ENCODE data around the gene CDC45.
"Not testable (repeated sequence)": the region's sequence is repeated elsewhere in the genome, so short reads cannot be mapped to it uniquely, and the experiment has no call there.

CDC45 gene

DNA sequence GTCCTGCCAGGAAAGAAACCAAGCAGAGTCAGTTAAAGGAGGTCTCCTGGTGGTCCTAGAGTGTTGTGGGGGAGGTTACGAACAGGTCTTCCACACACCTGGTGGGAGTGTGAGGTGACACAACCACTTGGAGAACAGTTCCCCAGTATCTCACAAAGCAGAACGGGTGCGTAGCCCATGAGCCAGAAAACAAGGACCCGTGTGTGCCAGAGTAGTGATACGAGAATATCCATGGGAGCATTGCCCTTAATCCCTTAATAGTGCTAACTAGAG, 66.2 kb downstream of the CDC45 start:
- Histone ChIP-seq H3K79me2 (ENCODE audit: insufficient read depth, low read length) (no peaks in the 10 kb centered on the region), H3K4me1 (ENCODE audit: insufficient read depth, low read length, poor library complexity, severe bottlenecking) (peaks cover 7% of the 10 kb centered on the region), H3K27me3 (ENCODE audit: insufficient read depth, low read length, poor library complexity, severe bottlenecking) (no peaks in the 10 kb centered on the region), H3F3A (ENCODE audit: low read depth) (no peaks in the 10 kb centered on the region), H3K9me2 (replicated peaks; ENCODE audit: low read depth, low read length) (no peaks in the 10 kb centered on the region), H3K9me3 (ENCODE audit: insufficient read depth, low read depth, low read length) (no peaks in the 10 kb centered on the region), H3K4me2 (ENCODE audit: low read depth, low read length, poor library complexity, severe bottlenecking) (no peak overlapping the region), H3K36me3 (ENCODE audit: insufficient read depth, low read length) (no peaks in the 10 kb centered on the region), H4K20me1 (ENCODE audit: insufficient read depth, low read length, poor library complexity, severe bottlenecking) (no peaks in the 10 kb centered on the region), H3K9ac (ENCODE audit: low read depth, low read length, poor library complexity, severe bottlenecking) (peak overlapping the region; percentile 6), H2AFZ (ENCODE audit: low read length) (peak overlapping the region; percentile 7; the same call in 1 of the 2 replicates), H3K4me3 (ENCODE audit: low read length, poor library complexity, severe bottlenecking) (no peak overlapping the region)
- TF ChIP-seq EZH2phosphoT487 (IDR thresholded peaks at IDR 0.05; ENCODE audit: borderline replicate concordance): no peak
- TF ChIP-seq CTCF (conservative IDR thresholded peaks at IDR 0.05; ENCODE audit: low read length): no peak

GRCh38 chr22:19546680-19547079, 67.0 kb downstream of the CDC45 start:
- TF ChIP-seq CTCF (conservative IDR thresholded peaks at IDR 0.05; ENCODE audit: low read length) (no peak), EZH2phosphoT487 (IDR thresholded peaks at IDR 0.05; ENCODE audit: borderline replicate concordance) (no peak)
- no peak overlapping the region for H2AFZ ChIP-seq (ENCODE audit: low read length)
- H3K9ac ChIP-seq (ENCODE audit: low read depth, low read length, poor library complexity, severe bottlenecking): no peak overlapping the region
- no peak overlapping the region for H3K4me2 ChIP-seq (ENCODE audit: low read depth, low read length, poor library complexity, severe bottlenecking)
- H3K79me2 ChIP-seq (ENCODE audit: insufficient read depth, low read length): no peaks in the 10 kb centered on the region
- no peaks in the 10 kb centered on the region for H3F3A ChIP-seq (ENCODE audit: low read depth)
- no peaks in the 10 kb centered on the region for H3K9me2 ChIP-seq (replicated peaks; ENCODE audit: low read depth, low read length)
- no peak overlapping the region for H3K4me3 ChIP-seq (ENCODE audit: low read length, poor library complexity, severe bottlenecking)
- no peaks in the 10 kb centered on the region for H3K36me3 ChIP-seq (ENCODE audit: insufficient read depth, low read length)
- no peaks in the 10 kb centered on the region for H3K27me3 ChIP-seq (ENCODE audit: insufficient read depth, low read length, poor library complexity, severe bottlenecking)
- no peaks in the 10 kb centered on the region for H4K20me1 ChIP-seq (ENCODE audit: insufficient read depth, low read length, poor library complexity, severe bottlenecking)
- no peaks in the 10 kb centered on the region for H3K9me3 ChIP-seq (ENCODE audit: insufficient read depth, low read depth, low read length)
- peaks cover 7% of the 10 kb centered on the region for H3K4me1 ChIP-seq (ENCODE audit: insufficient read depth, low read length, poor library complexity, severe bottlenecking)

- Histone ChIP-seq H3K9ac (ENCODE audit: low read depth, low read length, poor library complexity, severe bottlenecking) (no peak overlapping the region), H3K79me2 (ENCODE audit: insufficient read depth, low read length) (no peaks in the 10 kb centered on the region), H3K4me1 (ENCODE audit: insufficient read depth, low read length, poor library complexity, severe bottlenecking) (peaks cover 7% of the 10 kb centered on the region), H3K4me3 (ENCODE audit: low read length, poor library complexity, severe bottlenecking) (no peak overlapping the region), H3K27me3 (ENCODE audit: insufficient read depth, low read length, poor library complexity, severe bottlenecking) (no peaks in the 10 kb centered on the region), H3K36me3 (ENCODE audit: insufficient read depth, low read length) (no peaks in the 10 kb centered on the region), H3K9me2 (replicated peaks; ENCODE audit: low read depth, low read length) (no peaks in the 10 kb centered on the region), H2AFZ (ENCODE audit: low read length) (no peak overlapping the region), H4K20me1 (ENCODE audit: insufficient read depth, low read length, poor library complexity, severe bottlenecking) (no peaks in the 10 kb centered on the region), H3K4me2 (ENCODE audit: low read depth, low read length, poor library complexity, severe bottlenecking) (no peak overlapping the region), H3K9me3 (ENCODE audit: insufficient read depth, low read depth, low read length) (peaks cover 8% of the 10 kb centered on the region; the same call in 1 of the 2 replicates), H3F3A (ENCODE audit: low read depth) (0 out of 2 replicates have a peak, but pooled peaks cover 2% of the 10 kb centered on the region)
- TF ChIP-seq EZH2phosphoT487 (IDR thresholded peaks at IDR 0.05; ENCODE audit: borderline replicate concordance) (no peak), CTCF (conservative IDR thresholded peaks at IDR 0.05; ENCODE audit: low read length) (no peak)
These were observed 67.9 kb downstream of the CDC45 start for GRCh38 chr22:19547620-19548019.

DNA sequence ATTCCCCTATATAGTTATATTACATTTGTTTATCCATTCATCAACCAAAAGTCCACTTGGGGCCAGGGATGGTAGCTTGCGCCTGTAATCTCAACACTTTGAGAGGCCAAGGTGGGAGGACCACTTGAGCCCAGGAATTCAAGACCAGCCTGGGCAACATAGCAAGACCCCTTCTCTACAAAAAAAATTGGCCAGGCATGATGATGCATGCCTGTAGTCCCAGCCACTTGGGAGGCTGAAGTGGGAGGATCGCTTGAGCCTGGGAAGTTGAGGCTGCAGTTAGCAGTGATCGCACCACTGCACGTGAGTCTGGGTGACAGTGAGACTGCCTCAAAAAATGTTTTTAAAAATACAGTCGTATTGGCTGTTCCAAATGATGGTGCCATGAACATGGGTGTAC, 68.7 kb downstream of the CDC45 start:
- not testable (repeated sequence) for H4K20me1 ChIP-seq (ENCODE audit: insufficient read depth, low read length, poor library complexity, severe bottlenecking); H3K4me2 ChIP-seq (ENCODE audit: low read depth, low read length, poor library complexity, severe bottlenecking); H3K9me2 ChIP-seq (replicated peaks; ENCODE audit: low read depth, low read length); H3K4me3 ChIP-seq (ENCODE audit: low read length, poor library complexity, severe bottlenecking); H3F3A ChIP-seq (ENCODE audit: low read depth); H2AFZ ChIP-seq (ENCODE audit: low read length); H3K9ac ChIP-seq (ENCODE audit: low read depth, low read length, poor library complexity, severe bottlenecking); H3K27me3 ChIP-seq (ENCODE audit: insufficient read depth, low read length, poor library complexity, severe bottlenecking); H3K9me3 ChIP-seq (ENCODE audit: insufficient read depth, low read depth, low read length); H3K79me2 ChIP-seq (ENCODE audit: insufficient read depth, low read length); H3K4me1 ChIP-seq (ENCODE audit: insufficient read depth, low read length, poor library complexity, severe bottlenecking); H3K36me3 ChIP-seq (ENCODE audit: insufficient read depth, low read length)
